SH-SY5Y (cell line): ENCODE results near the gene TSPOAP1.

Experiments
- GATA2 ChIP-seq: IDR thresholded peaks from 2 replicates; pipeline ENCODE4 v1.6.1; 2011; ENCODE audit warnings: mild to moderate bottlenecking, low read depth, low read length
- GATA3 ChIP-seq: IDR thresholded peaks from 2 replicates; pipeline ENCODE4 v1.6.1; 2011; ENCODE audit warnings: low read depth, mild to moderate bottlenecking, low read length, moderate library complexity

DNA sequence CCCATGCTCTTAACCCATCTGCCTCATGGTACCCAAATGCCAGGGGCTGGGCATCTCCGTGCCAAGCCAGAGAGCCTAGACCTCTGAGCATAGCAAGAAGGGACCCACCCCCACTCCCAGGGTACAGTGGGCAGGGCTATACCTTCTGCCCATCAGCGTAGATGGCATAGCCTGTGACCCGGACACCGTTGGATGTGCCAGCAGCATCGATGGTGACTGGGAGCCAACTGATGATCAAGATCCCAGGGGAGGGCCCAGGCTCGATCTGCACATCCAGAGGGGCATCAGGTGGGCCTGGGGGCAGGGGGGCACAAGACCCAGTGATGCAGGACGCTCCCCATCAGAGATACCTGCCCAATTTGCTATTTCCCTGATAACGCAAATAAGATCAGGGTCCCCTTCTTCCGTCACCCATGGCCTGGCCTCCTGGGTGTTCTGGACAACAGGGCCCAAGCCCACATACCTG, 17.1 kb downstream of the TSPOAP1 start:
- TF ChIP-seq GATA2 = no peak
- TF ChIP-seq GATA3 = no peak
